ENCODE results near the gene IGSF9B. TPM values are rescaled to one million over a fixed set of nuclear protein-coding genes. Genes with fewer than 3 reads are reported as not detected.

Gene IGSF9B
- total and polyA plus RNA-seq, 11 donors = 14.6 to 78.5 (median 38.3) TPM

DNA sequence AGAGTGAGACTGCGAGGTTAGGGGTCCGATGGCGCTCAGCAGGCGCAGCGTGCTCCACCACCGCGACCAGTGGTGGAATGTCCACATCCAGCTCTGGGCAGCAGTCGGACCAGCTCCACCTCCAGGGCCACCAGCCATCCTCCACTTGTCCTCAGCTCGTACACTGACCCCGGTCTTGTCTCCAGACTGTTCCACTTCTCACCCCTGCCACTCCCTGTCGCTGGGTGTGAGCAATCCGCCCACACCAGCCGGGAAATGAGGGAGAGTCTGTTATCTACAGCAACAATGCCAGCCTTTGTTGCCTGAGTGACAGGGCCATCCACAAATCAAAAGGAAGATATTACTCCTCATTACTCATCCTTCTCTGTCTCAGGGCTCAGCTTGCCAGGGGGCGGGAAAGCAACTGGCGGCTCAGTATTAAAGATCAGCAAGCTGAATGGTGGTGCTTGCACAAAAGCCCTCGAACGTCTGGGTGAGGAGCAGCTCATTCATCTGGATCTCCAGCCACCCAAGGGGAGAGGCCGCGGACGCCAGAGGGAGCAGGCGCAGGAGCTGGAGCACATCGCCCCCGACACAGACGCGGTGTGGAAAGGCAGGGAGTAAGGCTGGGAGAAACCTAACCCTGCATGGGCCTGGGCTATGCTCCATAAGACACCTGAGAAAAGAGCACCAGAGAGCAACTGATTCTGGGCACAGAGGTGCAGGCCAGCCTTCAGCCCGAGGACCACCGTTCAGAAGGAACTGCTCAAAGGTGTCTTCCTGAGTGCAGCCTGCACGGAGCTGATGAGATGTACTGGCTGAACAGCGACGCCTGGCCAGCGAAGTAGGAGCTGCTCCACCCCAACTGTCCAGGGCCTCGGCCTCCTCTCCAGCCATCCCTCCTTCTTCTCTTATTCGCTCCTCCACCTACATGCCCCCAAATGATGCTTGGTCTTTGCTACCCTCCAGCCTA is 21.9 kb downstream of the IGSF9B start:
- H3K36me3 ChIP-seq = peaks cover 0 to 74% (median 47%) of the 10 kb centered on the region in 9 donors

GRCh38 chr11:133934096-133934495 is 22.7 kb downstream of the IGSF9B start:
- Histone ChIP-seq H3K36me3 (peaks cover 0 to 77% (median 50%) of the 10 kb centered on the region in 9 donors), H3K27ac (peak overlapping the region in 5 of 12 donors; percentile 4 to 65 (median 33))
- peak in 1 of 5 donors; percentile 7 for DNase-seq

More for the DNA sequence above, 21.9 kb downstream of the IGSF9B start:
- Histone ChIP-seq H3K27ac (peak overlapping the region in 6 of 12 donors; percentile 4 to 65 (median 34)), H3K4me3 (no peak overlapping the region), H3K9me3 (no peaks in the 10 kb centered on the region), H3K27me3 (no peaks in the 10 kb centered on the region), H3K4me1 (peaks cover 0 to 22% (median 7%) of the 10 kb centered on the region in 12 donors)
- intact Hi-C loops (cut with DNase I) = no loop called here
- WGBS, 4 donors = 71 to 77% (median 75%) methylated on average over 33 of the region's 33 CpGs
- no peak for TF ChIP-seq POLR2A (IDR thresholded peaks at IDR 0.05)
- TF ChIP-seq, protein P1, sequence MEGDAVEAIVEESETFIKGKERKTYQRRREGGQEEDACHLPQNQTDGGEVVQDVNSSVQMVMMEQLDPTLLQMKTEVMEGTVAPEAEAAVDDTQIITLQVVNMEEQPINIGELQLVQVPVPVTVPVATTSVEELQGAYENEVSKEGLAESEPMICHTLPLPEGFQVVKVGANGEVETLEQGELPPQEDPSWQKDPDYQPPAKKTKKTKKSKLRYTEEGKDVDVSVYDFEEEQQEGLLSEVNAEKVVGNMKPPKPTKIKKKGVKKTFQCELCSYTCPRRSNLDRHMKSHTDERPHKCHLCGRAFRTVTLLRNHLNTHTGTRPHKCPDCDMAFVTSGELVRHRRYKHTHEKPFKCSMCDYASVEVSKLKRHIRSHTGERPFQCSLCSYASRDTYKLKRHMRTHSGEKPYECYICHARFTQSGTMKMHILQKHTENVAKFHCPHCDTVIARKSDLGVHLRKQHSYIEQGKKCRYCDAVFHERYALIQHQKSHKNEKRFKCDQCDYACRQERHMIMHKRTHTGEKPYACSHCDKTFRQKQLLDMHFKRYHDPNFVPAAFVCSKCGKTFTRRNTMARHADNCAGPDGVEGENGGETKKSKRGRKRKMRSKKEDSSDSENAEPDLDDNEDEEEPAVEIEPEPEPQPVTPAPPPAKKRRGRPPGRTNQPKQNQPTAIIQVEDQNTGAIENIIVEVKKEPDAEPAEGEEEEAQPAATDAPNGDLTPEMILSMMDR (IDR thresholded peaks at IDR 0.05) = no peak
- peak; percentile 87 to 96 (median 91) for ATAC-seq
- peak; percentile 48 to 92 (median 72) for DNase-seq

GRCh38 chr11:133931449-133932060 is 25.2 kb downstream of the IGSF9B start:
- Histone ChIP-seq H3K4me3 (no peak overlapping the region), H3K4me1 (peaks cover 0 to 38% (median 20%) of the 10 kb centered on the region in 12 donors), H3K27ac (no peak overlapping the region), H3K27me3 (no peaks in the 10 kb centered on the region), H3K9me3 (no peaks in the 10 kb centered on the region), H3K36me3 (peaks cover 0 to 54% (median 28%) of the 10 kb centered on the region in 9 donors)
- DNase-seq = no peak
- ATAC-seq = no peak
- intact Hi-C loops (cut with DNase I) = no loop called here
- WGBS, 4 donors = 88 to 93% (median 92%) methylated on average over 5 to 19 of the region's 19 CpGs
- TF ChIP-seq POLR2A (IDR thresholded peaks at IDR 0.05) = no peak
- TF ChIP-seq, protein P1 (IDR thresholded peaks at IDR 0.05) = no peak

More at GRCh38 chr11:133934096-133934495, 22.7 kb downstream of the IGSF9B start:
- TF ChIP-seq, protein P1 (IDR thresholded peaks at IDR 0.05) = no peak
- TF ChIP-seq POLR2A (IDR thresholded peaks at IDR 0.05) = no peak
- Histone ChIP-seq H3K4me3 (no peak overlapping the region), H3K4me1 (peaks cover 0 to 22% (median 8%) of the 10 kb centered on the region in 12 donors), H3K9me3 (no peaks in the 10 kb centered on the region), H3K27me3 (no peaks in the 10 kb centered on the region)
- intact Hi-C loops (cut with DNase I) = no loop called here
- WGBS, 4 donors = 84 to 88% (median 86%) methylated on average over 11 of the region's 11 CpGs
- ATAC-seq = no peak

All from heart left ventricle (tissue), 16 donors.